ENCODE results near the gene HS1BP3. TPM values are rescaled to one million over a fixed set of nuclear protein-coding genes. Genes with fewer than 3 reads are reported as not detected.
A peak's percentile ranks its signal among the peaks of the same experiment; 100 is the strongest.

HS1BP3 gene
- total RNA-seq, 1 donor from 2014 or later: 16.5 TPM

DNA sequence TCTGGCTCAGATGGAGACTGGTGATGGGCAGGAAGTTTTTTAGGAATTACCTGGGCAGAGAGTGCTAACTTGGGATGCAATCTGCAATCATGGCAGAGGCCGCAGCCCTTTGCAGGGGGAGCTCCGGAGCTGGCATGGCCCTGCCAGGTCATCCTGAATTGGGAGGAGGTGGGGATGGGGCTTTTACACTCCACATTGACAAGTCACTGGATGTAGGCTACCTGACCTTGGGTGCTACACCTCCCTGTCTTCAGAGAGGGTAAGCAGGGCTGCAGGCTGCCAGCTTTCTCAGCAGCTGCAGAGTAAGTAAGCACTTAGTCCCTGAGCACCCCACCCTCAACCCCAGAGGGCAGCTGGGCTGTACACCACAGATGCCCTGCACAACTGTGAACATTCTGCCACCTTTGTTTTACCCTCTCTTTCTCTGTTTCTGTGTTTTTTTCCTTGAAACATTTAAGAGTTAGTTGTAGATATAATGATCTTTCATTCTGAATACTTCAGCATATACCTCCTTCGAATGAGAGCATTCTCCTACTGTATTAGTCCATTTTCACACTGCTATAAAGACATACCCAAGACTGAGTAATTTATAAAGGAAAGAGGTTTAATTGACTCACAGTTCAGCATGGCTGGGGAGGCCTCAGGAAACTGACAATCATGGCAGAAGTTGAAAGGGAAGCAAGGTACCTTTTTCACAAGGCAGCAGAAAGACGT, 6.8 kb upstream of the HS1BP3 start:
- Mint-ChIP-seq H3K36me3 (ENCODE audit: insufficient read depth) (no peaks in the 10 kb centered on the region), H3K27ac (peak overlapping the region; percentile 22), H3K9me3 (ENCODE audit: low read depth) (no peaks in the 10 kb centered on the region), H3K27me3 (peaks cover 67% of the 10 kb centered on the region), H3K4me1 (ENCODE audit: low read depth) (no peaks in the 10 kb centered on the region), H3K4me3 (ENCODE audit: low read depth) (no peak overlapping the region)
- DNase-seq (ENCODE audit: low spot score, unreplicated experiment): no peak
- TF ChIP-seq, protein P1, sequence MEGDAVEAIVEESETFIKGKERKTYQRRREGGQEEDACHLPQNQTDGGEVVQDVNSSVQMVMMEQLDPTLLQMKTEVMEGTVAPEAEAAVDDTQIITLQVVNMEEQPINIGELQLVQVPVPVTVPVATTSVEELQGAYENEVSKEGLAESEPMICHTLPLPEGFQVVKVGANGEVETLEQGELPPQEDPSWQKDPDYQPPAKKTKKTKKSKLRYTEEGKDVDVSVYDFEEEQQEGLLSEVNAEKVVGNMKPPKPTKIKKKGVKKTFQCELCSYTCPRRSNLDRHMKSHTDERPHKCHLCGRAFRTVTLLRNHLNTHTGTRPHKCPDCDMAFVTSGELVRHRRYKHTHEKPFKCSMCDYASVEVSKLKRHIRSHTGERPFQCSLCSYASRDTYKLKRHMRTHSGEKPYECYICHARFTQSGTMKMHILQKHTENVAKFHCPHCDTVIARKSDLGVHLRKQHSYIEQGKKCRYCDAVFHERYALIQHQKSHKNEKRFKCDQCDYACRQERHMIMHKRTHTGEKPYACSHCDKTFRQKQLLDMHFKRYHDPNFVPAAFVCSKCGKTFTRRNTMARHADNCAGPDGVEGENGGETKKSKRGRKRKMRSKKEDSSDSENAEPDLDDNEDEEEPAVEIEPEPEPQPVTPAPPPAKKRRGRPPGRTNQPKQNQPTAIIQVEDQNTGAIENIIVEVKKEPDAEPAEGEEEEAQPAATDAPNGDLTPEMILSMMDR (IDR thresholded peaks at IDR 0.05; ENCODE audit: unreplicated experiment): no peak

DNA sequence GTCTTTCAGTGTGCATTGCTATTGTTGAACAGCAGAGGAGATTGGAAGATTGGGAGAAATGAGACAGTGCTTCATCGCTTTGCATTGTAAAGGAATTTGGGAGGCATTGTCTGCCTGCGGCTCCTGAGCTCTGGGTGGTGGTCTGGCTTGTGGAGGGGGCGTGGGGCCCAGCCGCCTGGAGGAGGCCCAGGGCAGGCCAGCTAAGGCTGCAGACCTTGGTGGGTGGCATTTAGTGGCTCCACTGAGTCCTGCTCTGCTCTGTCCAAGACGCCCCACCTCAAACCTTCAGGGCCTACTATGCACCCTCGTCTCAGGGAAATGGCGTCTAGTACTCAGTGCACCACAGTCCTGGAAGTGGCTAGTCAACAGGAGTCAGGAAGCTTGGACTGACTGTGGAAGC, 5.7 kb upstream of the HS1BP3 start:
- Mint-ChIP-seq H3K27me3 (peaks cover 60% of the 10 kb centered on the region), H3K4me3 (ENCODE audit: low read depth) (no peak overlapping the region), H3K36me3 (ENCODE audit: insufficient read depth) (no peaks in the 10 kb centered on the region), H3K27ac (no peak overlapping the region), H3K9me3 (ENCODE audit: low read depth) (no peaks in the 10 kb centered on the region), H3K4me1 (ENCODE audit: low read depth) (peaks cover 1% of the 10 kb centered on the region)
- no peak for DNase-seq (ENCODE audit: low spot score, unreplicated experiment)
- TF ChIP-seq, protein P1 (IDR thresholded peaks at IDR 0.05; ENCODE audit: unreplicated experiment): no peak

DNA sequence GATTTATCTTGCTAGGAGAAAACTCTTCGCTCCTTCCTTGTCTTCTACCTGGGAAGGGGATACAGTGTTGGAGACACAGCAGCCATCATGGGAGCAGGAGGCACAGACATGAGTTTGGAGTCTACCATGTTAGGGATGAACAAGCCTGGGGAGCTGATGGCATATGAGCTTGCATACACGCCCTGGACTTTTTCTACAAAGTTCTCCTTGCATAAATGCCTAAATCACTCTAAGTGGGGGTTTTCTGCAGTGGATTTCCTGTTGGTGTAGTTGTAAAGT, 3.6 kb upstream of the HS1BP3 start:
- TF ChIP-seq, protein P1 (IDR thresholded peaks at IDR 0.05; ENCODE audit: unreplicated experiment): no peak
- DNase-seq (ENCODE audit: low spot score, unreplicated experiment): no peak
- Mint-ChIP-seq H3K27me3 (peaks cover 43% of the 10 kb centered on the region), H3K4me1 (ENCODE audit: low read depth) (peaks cover 7% of the 10 kb centered on the region), H3K36me3 (ENCODE audit: insufficient read depth) (no peaks in the 10 kb centered on the region), H3K27ac (no peak overlapping the region), H3K4me3 (ENCODE audit: low read depth) (no peak overlapping the region), H3K9me3 (ENCODE audit: low read depth) (no peaks in the 10 kb centered on the region)

DNA sequence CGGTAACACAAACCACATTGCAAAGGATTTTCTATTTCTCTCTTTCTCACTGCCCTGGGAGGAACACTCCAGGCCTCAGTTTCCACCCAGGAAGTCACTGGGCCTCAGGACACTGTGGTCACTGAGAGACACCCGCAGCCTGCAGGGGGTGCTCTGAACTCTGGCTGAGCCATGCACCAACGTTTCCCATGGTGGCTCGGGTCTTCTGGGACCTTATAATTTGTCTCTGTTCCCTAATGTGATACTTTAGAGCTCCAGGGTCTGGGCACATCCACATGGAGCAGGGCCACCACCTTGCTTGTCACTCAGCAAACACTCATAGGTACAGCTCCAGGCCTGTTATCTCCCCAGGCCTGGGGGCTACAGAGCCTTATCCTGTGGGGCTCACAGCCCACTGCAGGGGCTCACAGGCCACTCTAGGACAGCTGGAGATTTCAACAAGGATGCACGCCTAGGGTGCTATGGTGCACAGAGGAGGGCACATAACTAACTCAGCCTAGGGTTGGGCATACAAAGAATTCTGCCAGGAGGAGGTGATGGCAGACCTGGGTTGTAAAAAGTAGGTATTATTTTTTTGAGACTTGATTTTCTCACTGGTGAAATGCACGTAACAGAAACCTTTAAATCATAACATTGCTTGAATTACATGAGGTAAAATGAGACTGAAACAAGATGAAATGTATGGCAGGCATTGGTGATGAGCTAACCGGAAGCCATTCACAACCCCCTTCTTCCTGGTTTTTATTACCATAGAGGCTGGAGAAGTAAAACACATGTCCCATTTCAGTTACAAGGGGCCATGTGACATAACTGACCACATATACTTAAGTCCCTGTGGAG, 3.0 kb upstream of the HS1BP3 start:
- peaks cover 7% of the 10 kb centered on the region for H3K4me1 Mint-ChIP-seq (ENCODE audit: low read depth)
- no peaks in the 10 kb centered on the region for H3K9me3 Mint-ChIP-seq (ENCODE audit: low read depth)
- peaks cover 41% of the 10 kb centered on the region for H3K27me3 Mint-ChIP-seq
- H3K27ac Mint-ChIP-seq: no peak overlapping the region
- no peak for DNase-seq (ENCODE audit: low spot score, unreplicated experiment)
- H3K36me3 Mint-ChIP-seq (ENCODE audit: insufficient read depth): no peaks in the 10 kb centered on the region
- TF ChIP-seq, protein P1 (IDR thresholded peaks at IDR 0.05; ENCODE audit: unreplicated experiment): no peak
- H3K4me3 Mint-ChIP-seq (ENCODE audit: low read depth): no peak overlapping the region

DNA sequence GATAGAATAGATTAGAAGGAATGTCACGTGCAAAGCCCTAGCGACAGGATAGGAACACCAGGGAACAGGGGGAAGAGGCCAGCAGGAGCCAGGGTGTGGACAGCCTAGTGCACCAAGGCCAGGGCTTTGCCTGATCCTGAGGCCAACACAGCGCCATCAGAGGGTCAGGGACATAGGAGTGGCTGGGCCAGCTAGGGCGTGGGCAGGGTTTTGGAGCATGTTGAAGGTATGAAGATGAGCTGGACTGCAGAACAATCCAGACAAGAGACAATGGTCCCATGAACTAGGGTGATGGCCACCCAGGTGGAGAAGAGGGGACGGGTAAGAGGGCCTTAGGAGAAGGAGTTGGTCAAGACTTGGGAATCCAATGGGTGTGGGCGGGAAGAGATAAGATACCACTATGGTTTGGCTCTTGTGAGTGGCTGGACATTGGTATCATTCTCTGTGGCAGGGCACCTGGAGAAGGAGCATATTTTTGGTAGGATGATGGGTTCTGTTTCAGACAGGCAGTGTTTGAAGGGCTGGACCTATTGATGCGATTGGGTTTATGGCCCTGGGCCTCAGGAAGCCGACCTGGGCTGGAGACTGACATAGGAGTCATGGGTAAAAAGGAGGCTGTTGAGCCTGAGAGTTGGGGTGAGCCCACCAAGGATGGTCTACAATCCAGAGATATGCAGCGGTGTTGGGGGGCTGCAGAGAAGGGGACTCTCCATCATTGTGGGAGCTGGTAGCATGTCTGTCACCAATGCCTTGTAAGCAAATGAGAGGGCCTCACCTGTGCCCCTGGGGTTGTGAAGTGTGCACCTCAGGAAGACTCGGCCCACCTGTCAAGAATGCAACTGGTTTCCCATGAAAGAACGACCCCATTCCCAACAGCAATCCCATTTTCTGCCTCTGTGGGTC, 2.0 kb upstream of the HS1BP3 start:
- H3K4me3 Mint-ChIP-seq (ENCODE audit: low read depth): no peak overlapping the region
- H3K4me1 Mint-ChIP-seq (ENCODE audit: low read depth): peaks cover 7% of the 10 kb centered on the region
- no peak overlapping the region for H3K27ac Mint-ChIP-seq
- H3K27me3 Mint-ChIP-seq: peaks cover 34% of the 10 kb centered on the region
- no peaks in the 10 kb centered on the region for H3K9me3 Mint-ChIP-seq (ENCODE audit: low read depth)
- DNase-seq (ENCODE audit: low spot score, unreplicated experiment): no peak
- no peaks in the 10 kb centered on the region for H3K36me3 Mint-ChIP-seq (ENCODE audit: insufficient read depth)
- TF ChIP-seq, protein P1 (IDR thresholded peaks at IDR 0.05; ENCODE audit: unreplicated experiment): no peak
